Mammary epithelial cell (primary cell): Measurements from ENCODE around the gene SRR.

Source experiments
- CTCF ChIP-seq, 2 donors: IDR thresholded peaks in 1 of 2; conservative IDR thresholded peaks in 1 of 2; 2 replicates each; pipeline ENCODE4 v1.5.1; 2011 to 2012; ENCODE audit warnings: inconsistent platforms in 2 of 2, low read length in 2 of 2, mild to moderate bottlenecking in 2 of 2, control low read depth in 1 of 2, low read depth in 1 of 2; ENCODE audit not compliant: insufficient read depth in 1 of 2; ENCODE audit errors: extremely low read depth in 1 of 2
- EZH2 ChIP-seq: IDR thresholded peaks from 2 replicates; pipeline ENCODE4 v1.6.1; 2012; ENCODE audit warnings: low read length, inconsistent platforms, borderline replicate concordance

GRCh38 chr17:2309338-2310154, 5.8 kb downstream of the SRR start:
- TF ChIP-seq CTCF (conservative IDR thresholded peaks at IDR 0.05 in 1 of 2, IDR thresholded peaks at IDR 0.05 in 1 of 2; ENCODE audit: extremely low read depth in 1 of 2, insufficient read depth in 1 of 2, low read depth in 1 of 2, low read length in 2 of 2) (no peak), EZH2 (no peak)
